SKM-1 (cell line): ENCODE data around the gene CNGA1.
"Not testable (repeated sequence)": the region's sequence is repeated elsewhere in the genome, so short reads cannot be mapped to it uniquely, and the experiment has no call there.

Experiments used
- DNase-seq: peaks from one replicate; lab custom pipeline; 2025; ENCODE audit not compliant: unreplicated experiment; lab: John Stamatoyannopoulos, UW

Gene CNGA1

GRCh38 chr4:48031802-48032525 is 15.5 kb upstream of the CNGA1 start:
- DNase-seq, result no peak

- DNase-seq, result no peak
Observed at GRCh38 chr4:48030470-48030869, 14.0 kb upstream of the CNGA1 start.

GRCh38 chr4:48028696-48029095 is 12.2 kb upstream of the CNGA1 start:
- DNase-seq, result no peak

- no peak for DNase-seq
Observed at GRCh38 chr4:48027653-48028052, 11.2 kb upstream of the CNGA1 start.

- no peak for DNase-seq
Observed at GRCh38 chr4:48025005-48025404, 8.5 kb upstream of the CNGA1 start.

- no peak for DNase-seq
Observed at GRCh38 chr4:48024522-48024921, 8.0 kb upstream of the CNGA1 start.

GRCh38 chr4:48022192-48022799 is 5.8 kb upstream of the CNGA1 start:
- no peak for DNase-seq

GRCh38 chr4:48021100-48021499 is 4.6 kb upstream of the CNGA1 start:
- no peak for DNase-seq

- DNase-seq, result no peak
Observed at GRCh38 chr4:48018112-48018511, 1.6 kb upstream of the CNGA1 start.

- no peak for DNase-seq
Observed at GRCh38 chr4:48017108-48017571, 659 bp upstream of the CNGA1 start.

- no peak for DNase-seq
Observed at GRCh38 chr4:48015678-48016077, 803 bp downstream of the CNGA1 start.

GRCh38 chr4:48015216-48015615 is 1.3 kb downstream of the CNGA1 start:
- DNase-seq, result no peak

GRCh38 chr4:48012824-48013223 is 3.7 kb downstream of the CNGA1 start:
- no peak for DNase-seq

GRCh38 chr4:48011722-48012121 is 4.8 kb downstream of the CNGA1 start:
- DNase-seq, result no peak

GRCh38 chr4:48010906-48011305 is 5.6 kb downstream of the CNGA1 start:
- not testable (repeated sequence) for DNase-seq

- DNase-seq, result no peak
Observed at GRCh38 chr4:48008021-48008596, 8.4 kb downstream of the CNGA1 start.

- no peak for DNase-seq
Observed at GRCh38 chr4:48005781-48006180, 10.7 kb downstream of the CNGA1 start.

GRCh38 chr4:48003568-48003967 is 12.9 kb downstream of the CNGA1 start:
- DNase-seq, result not testable (repeated sequence)

GRCh38 chr4:48002267-48002666 is 14.2 kb downstream of the CNGA1 start:
- no peak for DNase-seq

GRCh38 chr4:47996021-47996420 is 20.5 kb downstream of the CNGA1 start:
- no peak for DNase-seq

- not testable (repeated sequence) for DNase-seq
Observed at GRCh38 chr4:47992475-47992874, 24.0 kb downstream of the CNGA1 start.

GRCh38 chr4:47990145-47990544 is 26.3 kb downstream of the CNGA1 start:
- no peak for DNase-seq
